Stimulated activated naive CD4-positive, alpha-beta T cell treated with Interleukin-2 at 50 U/mL for 16 hours (primary cell): ENCODE measurements around the gene MINDY4.

ENCODE experiments used
- DNase-seq: peaks from one replicate; lab custom pipeline; 2025; lab: John Stamatoyannopoulos, UW

MINDY4 gene

GRCh38 chr7:30902466-30902865 is 131.2 kb downstream of the MINDY4 start:
- DNase-seq, result no peak

- DNase-seq, result no peak
Measured at GRCh38 chr7:30903146-30903545, 131.9 kb downstream of the MINDY4 start.

- no peak for DNase-seq
Measured at GRCh38 chr7:30904561-30904960, 133.3 kb downstream of the MINDY4 start.

GRCh38 chr7:30905078-30906012 is 134.1 kb downstream of the MINDY4 start:
- DNase-seq, result no peak

GRCh38 chr7:30906014-30906413 is 134.8 kb downstream of the MINDY4 start:
- DNase-seq, result no peak

GRCh38 chr7:30906515-30907240 is 135.5 kb downstream of the MINDY4 start:
- DNase-seq, result no peak

GRCh38 chr7:30907527-30908267 is 136.5 kb downstream of the MINDY4 start:
- DNase-seq, result no peak

GRCh38 chr7:30908681-30909080 is 137.5 kb downstream of the MINDY4 start:
- no peak for DNase-seq

GRCh38 chr7:30909431-30909830 is 138.2 kb downstream of the MINDY4 start:
- no peak for DNase-seq

GRCh38 chr7:30910411-30911073 is 139.3 kb downstream of the MINDY4 start:
- DNase-seq, result no peak

GRCh38 chr7:30911133-30911532 is 139.9 kb downstream of the MINDY4 start:
- DNase-seq, result no peak

GRCh38 chr7:30911561-30911969 is 140.3 kb downstream of the MINDY4 start, which contains the start of gene AQP1:
Gene AQP1 (plus strand): TSS chr7:30911853. CDS start chr7:30911910, 57 bp downstream.
- no peak for DNase-seq

- DNase-seq, result no peak
Measured at GRCh38 chr7:30912021-30912730, 141.0 kb downstream of the MINDY4 start.

GRCh38 chr7:30912731-30912985 is 141.4 kb downstream of the MINDY4 start:
- no peak for DNase-seq

GRCh38 chr7:30912986-30913811 is 142.0 kb downstream of the MINDY4 start:
- no peak for DNase-seq

GRCh38 chr7:30913821-30914515 is 142.8 kb downstream of the MINDY4 start:
- no peak for DNase-seq

- no peak for DNase-seq
Measured at GRCh38 chr7:30914596-30914995, 143.4 kb downstream of the MINDY4 start.

GRCh38 chr7:30915005-30915601 is 143.9 kb downstream of the MINDY4 start:
- no peak for DNase-seq

- DNase-seq, result no peak
Measured at GRCh38 chr7:30915751-30916150, 144.5 kb downstream of the MINDY4 start.
